Smooth muscle cell of the brain vasculature (primary cell): ENCODE measurements around the gene APOD.

Source experiments
- DNase-seq: peaks from one replicate; pipeline ENCODE4 v3.0.0-alpha.2; 2012; ENCODE audit warnings: low read depth, low spot score

The APOD gene

GRCh38 chr3:195524171-195524896 lies 59.4 kb downstream of the APOD start:
- DNase-seq = no peak

- DNase-seq = no peak
Measured at GRCh38 chr3:195522254-195523023, 61.3 kb downstream of the APOD start.
